GM19238 (cell line): ENCODE results near the gene PPP6C.
"Not testable (repeated sequence)": the region's sequence is repeated elsewhere in the genome, so short reads cannot be mapped to it uniquely, and the experiment has no call there.

ENCODE experiments used
- DNase-seq: peaks from one replicate; pipeline ENCODE4 v3.0.0; 2011; ENCODE audit warnings: low spot score; ENCODE audit not compliant: insufficient read length

PPP6C gene

DNA sequence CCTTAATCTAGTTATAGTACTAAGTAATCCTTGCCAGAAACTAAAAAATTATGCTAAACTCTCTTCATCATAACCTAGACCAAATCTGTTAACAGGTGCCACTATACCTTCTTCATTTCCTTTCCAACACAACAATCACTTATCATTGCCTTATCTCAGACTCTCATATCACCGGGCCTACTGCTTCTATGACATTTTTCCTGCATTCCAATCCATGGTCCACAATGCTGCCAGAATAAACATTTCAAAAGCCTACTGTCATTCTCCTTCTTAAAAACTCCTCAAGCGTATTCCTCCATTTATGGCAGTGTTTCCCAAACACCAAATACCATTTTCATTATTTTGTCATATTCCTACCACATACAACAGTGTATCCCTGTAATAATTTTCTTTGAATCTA lies 6.5 kb downstream of the PPP6C start:
- DNase-seq = no peak

DNA sequence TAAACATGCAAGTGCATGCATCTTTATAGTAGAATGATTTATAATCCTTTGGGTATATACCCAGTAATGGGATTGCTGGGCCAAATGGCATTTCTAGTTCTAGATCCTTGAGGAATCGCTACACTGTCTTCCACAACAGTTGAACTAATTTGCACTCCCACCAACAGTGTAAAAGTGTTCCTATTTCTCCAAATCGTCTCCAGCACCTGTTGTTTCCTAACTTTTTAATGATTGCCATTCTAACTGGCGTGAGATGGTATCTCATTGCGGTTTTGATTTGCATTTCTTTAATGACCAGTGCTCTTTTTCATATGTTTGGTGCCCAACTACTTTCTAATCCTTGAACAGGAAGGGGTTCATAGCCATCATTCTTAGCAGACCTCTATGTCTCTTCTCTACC lies 7.8 kb downstream of the PPP6C start:
- not testable (repeated sequence) for DNase-seq

DNA sequence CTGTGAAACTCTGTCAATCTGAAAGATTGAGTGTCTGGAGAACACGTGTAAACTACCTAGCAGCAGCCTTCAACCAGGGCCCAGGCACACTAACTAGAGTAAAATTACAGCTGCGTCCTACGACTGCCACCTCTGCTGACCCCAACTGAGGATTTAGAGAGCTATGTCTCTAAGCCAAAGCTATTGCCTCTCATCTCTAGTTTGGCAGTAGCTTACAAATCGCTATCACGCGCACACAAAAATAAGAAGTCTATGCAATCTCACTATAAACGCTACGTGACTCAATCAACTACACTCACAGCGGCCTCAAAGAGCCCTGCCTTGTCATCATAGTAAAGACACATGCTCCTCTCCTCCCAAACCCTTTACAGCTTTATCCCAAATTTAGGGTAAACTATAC lies 8.7 kb downstream of the PPP6C start:
- no peak for DNase-seq

DNA sequence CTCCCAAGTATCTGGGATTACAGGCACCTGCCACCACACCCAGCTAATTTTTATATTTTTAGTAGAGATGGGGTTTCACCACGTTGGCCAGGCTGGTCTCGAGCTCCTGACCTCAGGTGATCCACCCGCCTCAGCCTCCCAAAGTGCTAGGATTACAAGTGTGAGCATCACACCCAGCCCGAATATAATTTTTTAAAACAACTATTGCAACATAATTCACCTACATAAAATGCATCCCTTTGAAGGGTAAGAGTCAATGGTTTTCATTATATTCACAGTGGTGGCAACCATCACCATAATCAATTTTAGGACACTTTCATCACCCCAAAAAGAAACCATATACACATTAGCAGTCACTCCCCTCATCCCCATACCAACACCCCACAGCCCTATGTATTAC lies 9.8 kb downstream of the PPP6C start:
- not testable (repeated sequence) for DNase-seq

DNA sequence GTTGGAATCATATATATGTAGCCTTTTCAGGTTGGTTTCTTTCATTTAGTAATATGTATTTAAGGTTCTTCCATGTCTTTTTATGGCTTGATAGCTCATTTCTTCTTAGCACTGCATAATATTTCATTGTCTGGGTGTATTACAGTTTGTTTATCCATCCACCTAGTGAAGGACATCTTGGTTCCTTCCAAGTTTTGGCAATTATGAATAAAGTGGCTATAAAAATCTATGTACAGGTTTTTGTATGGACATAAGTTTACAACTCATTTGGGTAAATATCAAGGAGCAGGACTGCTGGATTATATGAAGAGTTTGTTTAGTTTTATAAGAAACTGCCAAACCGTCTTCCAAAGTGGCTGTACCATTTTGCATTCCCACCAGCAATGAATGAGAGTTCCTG lies 11.7 kb downstream of the PPP6C start:
- no peak for DNase-seq

DNA sequence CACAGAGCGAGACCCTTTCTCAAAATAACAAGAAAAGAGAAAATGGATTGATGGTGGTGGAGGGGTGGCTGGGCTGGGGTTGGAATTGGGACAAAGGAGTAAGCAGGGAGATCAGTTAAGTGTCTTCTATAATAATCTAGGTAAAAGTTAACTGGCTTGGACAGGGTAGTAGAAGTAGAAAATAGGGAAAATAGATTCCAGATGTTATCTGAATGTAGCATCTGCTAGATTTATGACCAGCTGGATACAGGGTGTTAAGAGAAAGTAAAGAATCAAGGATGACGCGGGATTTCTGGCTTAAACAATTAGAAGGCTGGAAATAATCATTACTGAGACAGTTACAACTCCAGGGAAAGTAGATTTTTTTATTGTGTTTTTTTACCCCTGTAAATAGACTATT lies 13.0 kb downstream of the PPP6C start:
- DNase-seq = no peak

DNA sequence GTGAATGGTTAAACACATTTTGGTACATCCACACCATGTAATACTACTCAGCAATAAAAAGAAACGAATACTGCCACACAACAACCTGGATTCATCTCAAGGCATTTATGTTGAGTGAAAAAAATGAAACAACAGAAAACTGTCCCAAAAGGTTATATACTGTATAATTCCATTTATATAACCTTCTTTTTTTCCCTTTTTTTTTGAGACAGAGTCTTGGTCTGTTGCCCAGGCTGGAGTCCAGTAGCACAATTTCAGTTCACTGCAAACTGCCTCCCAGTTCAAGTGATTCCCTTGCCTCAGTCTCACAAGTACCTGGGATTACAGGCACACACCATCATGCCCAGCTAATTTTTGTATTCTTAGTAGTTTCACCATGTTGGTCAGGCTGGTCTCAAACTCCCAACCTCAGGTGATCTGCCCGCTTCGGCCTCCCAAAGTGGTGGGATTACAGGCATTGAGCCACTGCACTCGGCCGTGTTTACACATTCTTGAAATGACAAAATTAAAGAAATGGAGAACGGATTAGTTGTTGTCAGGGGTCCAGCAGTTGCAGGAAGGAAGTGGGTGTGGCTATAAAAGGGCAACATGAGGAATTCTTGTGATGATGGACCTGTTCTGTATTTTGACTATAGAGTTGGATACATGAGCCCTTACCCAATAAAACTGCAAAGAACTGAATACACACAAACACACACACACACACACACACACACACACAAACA lies 17.4 kb downstream of the PPP6C start:
- no peak for DNase-seq

DNA sequence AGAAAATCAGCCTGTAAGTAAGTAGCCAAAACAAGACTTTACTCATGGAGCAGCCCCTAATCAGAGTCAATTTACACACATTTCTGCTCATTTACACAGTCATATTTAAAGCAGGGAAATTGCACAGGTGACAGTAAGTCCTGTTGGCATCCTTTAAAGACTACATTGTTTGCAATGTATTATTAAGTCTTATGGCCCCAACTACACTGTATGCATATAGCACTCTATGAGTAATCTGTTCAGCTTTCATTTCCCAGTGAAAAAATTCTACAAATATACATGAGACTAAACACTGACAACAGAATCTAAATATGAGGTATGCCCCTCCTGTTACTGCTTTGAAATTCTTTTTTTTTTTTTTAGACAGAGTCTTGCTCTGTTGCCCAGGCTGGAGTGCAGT lies 19.7 kb downstream of the PPP6C start:
- DNase-seq = no peak

DNA sequence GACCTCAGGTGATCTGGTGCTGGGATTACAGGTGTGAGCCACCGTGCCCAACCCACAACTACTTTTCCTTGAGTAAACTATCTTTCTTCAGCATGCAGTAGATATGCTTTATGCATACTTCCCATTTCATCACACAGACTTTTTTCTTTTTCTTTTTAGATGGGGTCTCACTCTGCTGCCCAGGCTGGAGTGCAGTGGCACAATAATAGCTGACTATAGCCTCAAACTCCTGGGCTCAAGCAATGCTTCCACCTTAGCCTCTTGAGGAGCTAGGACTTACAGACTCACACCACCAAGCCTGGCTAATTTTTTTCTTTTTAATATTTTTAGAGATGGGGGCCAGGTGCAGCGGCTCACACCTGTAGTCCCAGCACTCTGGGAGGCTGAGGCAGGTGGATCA lies 22.8 kb downstream of the PPP6C start:
- DNase-seq = no peak

DNA sequence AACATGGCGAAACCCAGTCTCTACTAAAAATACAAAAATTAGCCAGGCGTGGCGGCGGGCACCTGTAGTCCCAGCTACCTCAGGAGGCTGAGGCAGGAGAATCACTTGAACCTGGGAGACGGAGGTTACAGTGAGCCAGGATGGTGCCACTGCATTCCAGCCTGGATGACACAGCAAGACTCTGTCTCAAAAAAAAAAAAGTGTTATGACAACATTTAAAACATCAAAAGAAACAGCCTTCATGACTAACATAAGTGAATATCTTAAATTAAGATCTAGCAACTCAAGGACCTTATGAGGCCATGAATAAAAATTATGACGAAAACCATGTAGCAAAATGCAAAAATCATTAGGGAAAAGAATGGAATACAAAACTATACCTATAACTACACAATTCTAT lies 26.7 kb downstream of the PPP6C start:
- not testable (repeated sequence) for DNase-seq

DNA sequence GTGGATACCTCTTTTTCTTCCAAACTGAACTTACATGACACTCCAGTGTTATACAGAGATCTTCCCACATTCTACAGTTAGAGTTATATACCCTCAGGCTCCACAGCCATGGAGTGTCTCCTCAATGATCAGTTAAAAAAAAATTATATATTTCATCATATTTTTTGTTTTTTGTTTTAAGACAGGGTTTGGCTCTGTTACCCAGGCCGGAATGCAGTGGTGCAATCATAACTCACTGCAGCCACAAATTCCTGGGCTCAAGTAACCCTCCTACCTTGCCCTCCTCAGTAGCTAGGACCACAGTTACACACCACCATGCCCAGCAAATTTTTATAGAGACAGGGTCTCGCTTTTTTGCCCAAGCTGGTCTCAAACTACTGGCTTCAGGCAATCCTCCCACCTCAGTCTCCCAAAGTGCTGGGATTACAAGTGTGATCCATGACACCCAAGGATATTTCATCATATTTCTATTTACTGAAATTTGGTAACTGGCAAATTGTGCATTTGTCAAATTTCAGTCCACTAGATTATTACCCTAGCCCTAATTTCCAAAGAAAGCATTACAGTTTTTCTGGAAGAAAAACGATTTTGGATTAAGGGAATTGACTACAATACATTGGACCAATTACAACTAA lies 28.2 kb downstream of the PPP6C start:
- DNase-seq = no peak

DNA sequence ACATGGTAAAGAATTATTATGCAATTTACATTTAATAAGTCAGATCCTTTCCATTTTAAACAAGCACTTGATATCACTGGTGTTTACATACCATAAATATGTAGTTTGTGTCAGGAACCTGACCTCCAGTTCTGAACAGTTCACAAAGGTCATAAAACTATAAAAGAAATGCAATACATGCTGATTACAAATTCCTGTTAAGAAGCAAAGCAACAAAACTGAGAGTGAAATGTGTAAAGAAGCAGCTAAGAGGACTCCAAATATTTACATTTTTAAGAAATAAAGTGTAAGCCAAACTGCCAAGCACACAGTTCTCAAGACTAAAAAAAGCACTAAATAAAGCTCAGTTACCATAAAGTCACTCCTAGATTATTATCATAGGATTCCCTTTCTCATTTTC lies 28.9 kb downstream of the PPP6C start:
- DNase-seq = no peak

DNA sequence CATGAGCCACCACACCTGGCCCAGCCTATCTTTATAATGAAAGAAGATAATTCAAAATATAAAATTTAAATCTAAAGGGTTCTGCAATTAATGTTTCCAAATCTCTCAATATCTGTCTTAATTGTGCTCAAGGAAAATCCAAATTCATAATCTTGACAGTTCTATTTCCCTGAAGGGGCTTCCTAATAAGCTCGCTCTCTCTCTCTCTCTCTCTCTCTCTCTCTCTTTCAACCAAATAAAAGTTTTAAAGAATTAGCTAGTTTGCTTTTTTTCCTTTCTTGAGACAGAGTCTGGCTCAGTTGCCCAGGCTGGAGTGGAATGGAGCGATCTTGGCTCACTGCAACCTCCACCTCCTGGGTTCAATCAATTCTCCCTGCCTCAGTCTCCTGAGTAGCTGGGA lies 33.1 kb downstream of the PPP6C start:
- no peak for DNase-seq

DNA sequence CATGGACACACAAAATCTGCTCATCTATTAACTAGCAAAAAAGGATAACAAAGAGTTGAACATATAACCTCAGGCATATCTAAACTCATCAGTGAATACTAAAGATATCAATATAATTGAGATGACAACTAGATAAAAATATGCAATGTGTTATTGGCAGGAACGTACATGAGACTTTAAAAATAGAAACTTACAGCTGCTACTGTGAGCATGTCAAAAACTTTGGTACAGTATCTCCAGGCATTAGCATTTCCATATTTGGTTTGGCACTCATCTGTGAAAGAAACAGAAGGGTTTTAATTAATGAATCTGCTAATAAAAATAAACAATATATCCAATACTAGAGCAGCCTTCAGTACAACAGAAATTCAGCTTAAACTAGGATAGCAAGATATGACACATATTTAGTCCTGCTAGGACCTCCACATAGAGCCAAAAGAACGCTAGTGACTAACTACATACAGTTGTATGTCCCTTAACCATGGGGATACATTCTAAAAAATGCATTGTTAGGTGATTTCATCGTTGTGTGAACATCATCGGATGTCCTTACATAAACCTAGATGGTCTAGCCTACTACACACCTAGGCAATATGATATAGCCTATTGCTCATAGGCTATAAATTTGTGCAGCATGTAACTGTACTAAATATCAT lies 35.8 kb downstream of the PPP6C start:
- DNase-seq = no peak

DNA sequence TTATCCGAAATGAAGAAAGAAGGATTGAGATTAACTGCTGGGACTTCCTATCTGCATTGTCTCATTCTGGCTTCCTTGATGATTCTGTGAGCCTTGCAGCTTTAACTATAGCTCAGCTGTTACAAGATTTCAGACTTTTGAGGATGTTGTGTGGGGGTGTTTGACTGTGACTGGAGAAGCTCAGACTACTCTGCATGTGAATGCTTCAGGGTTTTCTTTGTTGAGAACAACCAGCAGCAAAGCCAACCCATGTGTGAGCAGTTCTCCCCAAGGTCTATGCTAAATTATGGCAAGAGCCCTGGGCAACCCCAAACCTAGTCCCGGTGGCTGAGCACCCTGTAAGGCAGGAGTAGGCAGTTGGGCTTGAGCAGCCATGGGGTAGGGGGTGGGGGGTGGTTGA lies 37.9 kb downstream of the PPP6C start:
- no peak for DNase-seq

DNA sequence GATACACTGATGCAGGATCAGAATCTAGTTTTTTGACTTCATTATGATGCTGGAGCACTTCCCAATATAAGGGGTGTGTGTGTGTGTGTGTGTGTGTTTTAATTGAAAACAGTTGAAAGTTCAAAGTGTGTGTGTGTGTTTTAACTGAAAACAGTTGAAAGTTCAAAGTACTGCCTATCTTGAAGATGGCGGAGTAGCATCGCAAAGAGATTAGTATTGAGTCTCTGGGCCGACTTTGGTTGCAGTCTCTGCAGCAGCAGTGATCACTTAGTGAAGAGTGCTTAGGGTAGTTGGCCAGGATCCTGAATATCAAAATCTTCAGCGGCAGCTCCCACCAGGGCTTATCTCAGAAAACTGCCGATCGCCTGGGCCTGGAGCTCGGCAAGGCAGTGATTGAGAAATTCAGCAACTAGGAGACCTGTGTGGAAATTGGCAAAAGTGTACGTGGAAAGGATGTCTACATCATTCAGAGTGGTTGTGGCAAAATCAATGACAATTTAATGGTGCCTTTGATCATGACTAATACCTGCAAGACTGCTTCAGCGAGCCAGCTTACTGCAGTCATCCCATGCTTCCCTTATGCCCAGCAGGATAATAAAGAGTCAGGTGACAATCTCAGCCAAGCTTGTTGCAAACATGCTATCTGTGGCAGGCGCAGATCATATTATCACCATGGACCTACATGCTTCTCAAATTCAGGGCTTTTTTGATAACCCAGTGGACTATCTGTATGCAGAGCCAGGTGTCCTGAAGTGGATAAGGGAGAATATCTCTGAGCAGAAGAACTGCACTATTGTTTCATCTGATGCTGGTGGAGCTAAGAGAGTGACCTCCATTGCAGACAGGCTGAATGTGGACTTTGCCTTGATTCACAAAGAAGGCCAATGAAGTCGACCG lies 39.0 kb downstream of the PPP6C start:
- DNase-seq = no peak

DNA sequence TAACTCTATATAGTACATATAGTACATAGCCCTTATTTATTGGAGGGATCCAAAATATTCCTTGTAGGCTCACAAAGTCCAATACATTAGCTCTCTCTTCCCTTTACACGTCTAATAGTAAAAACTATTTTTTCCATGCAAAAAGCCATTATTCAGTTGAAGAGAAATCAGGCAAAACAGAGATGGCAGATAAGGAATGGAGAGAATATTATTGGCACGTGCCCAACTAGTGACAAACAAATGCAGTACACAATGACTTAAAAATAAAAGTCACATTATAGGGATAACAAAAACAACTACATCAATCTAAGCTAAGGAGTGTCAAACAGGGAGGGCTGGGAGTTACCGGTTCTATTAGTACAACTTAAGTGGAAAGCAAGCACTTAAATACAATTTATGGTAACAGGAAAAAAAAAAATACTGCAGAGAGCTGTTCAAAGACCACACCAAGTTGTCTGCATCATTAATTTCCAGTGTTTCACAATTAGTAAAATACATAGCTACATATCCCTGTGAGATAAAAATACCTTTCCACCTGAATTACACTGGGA lies 42.1 kb downstream of the PPP6C start:
- no peak for DNase-seq

DNA sequence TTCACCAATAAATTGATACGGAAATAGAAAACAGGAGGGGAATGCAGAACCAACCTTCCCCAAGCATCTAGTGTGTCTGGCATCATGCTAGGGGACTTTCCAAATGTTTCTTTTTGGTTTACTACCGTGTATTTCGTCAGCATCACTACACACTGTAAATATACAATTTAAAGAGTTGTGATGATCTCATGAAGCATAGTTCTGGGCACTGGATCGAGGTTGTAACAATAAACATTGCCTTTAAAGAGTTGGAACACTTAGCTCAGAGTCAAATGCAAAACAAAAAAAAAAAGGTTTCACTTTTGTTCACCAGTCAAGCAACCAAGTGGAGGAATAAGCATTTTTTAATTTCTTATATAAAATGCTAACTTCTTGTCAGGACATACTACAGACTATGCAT lies 43.4 kb downstream of the PPP6C start:
- DNase-seq = no peak

DNA sequence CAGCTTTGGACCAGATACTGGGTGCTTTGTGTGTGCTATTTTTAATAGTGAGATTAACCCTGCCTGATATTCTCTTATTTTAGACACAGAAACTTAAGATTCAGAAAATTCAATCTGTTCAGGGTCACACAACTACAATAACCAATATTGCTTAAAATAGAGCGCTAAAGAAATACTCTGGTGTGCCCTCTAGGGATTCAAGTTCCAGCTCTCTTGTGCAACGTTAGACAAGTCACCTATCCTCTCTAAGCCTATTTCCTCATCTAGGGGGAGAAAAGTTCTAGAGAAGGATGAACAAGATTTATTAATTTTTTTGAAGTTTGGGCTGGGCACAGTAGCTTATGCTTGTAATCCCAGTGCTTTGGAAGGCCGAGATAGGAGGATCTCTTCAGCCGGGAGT lies 44.2 kb downstream of the PPP6C start:
- DNase-seq = no peak

DNA sequence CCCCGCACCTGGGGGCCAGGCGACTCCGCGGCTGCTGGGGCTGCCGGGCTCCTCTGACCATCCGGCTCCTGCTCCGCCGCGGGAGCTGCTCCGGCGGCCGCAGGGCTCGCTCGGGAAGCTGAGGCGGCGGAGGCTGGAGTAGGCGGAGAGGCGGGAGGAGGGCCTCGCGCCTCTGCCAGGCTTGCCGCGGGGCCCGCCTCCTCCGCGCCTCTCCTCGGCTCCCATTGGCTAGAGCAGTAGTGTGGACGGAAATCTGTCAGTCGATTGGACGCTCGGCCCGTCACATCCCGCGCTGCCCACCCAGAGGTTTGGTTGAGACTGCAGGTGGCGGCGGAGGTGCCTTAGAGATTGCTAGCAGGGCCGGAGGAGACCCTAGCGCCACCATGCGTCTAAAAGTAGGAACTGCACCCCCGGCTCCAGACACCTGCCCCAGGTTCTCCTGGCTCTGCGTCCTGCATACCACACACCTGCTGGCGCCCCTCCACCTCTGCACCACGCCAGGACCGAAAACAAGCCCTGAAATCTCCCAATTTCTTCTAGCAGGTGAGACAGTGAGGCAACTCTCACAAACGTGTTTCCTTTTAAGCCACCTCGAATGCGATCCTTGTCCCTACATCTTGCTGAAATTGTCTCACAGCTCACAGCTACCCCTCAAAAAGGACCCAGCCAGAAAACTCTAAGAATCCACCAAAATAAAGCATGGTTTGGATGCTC lies 46.1 kb downstream of the PPP6C start, which contains the start of gene SCAI:
TSS of gene SCAI (minus strand) at position 152 of the 714 bp plus-strand sequence. CDS start at position 61, 91 bp downstream.
- DNase-seq = peak; percentile 99
